Sigmoid colon (tissue), 7 donors: ENCODE data around the gene CRLF1. TPM values are rescaled to one million over a fixed set of nuclear protein-coding genes. Genes with fewer than 3 reads are reported as not detected.

Experiments used
- DNase-seq: peaks from one replicate; pipeline ENCODE4 v3.0.0-alpha.2; 2019
- H3K27ac ChIP-seq, 4 donors: fragments of 200-600 bp; sonication (generic); one replicate each; pipeline ENCODE4 v1.5.1; 2016 to 2019; ENCODE audit warnings: mild to moderate bottlenecking in 1 of 4
- H3K27me3 ChIP-seq, 3 donors: fragments of 200-600 bp; sonication (generic); one replicate each; pipeline ENCODE4 v1.5.1; 2019; ENCODE audit warnings: mild to moderate bottlenecking in 1 of 3
- H3K36me3 ChIP-seq, 4 donors: fragments of 200-600 bp; sonication (generic); one replicate each; pipeline ENCODE4 v1.5.1; 2016 to 2019
- H3K4me1 ChIP-seq, 4 donors: fragments of 200-600 bp; sonication (generic); one replicate each; pipeline ENCODE4 v1.5.1; 2017 to 2019
- H3K4me3 ChIP-seq, 4 donors: fragments of 200-600 bp; sonication (generic); one replicate each; pipeline ENCODE4 v1.5.1; 2017 to 2019; ENCODE audit warnings: mild to moderate bottlenecking in 2 of 4, moderate library complexity in 1 of 4
- H3K9me3 ChIP-seq, 4 donors: fragments of 200-600 bp in 3 of 4; sonication (generic) in 3 of 4; one replicate each; pipeline versions ENCODE4 v1.5.1 to v1.6.1; 2013 to 2019
- CTCF ChIP-seq, 4 experiments: fragments of 450-650 bp in 3 of 4; fragments of 200-600 bp in 1 of 4; IDR thresholded peaks; one replicate each; pipeline ENCODE4 v1.5.1; 2016 to 2019; ENCODE audit warnings: antibody characterized with exemption in 4 of 4, mild to moderate bottlenecking in 3 of 4, moderate library complexity in 2 of 4
- EP300 ChIP-seq, 4 donors: sonication (generic); formaldehyde crosslinking; IDR thresholded peaks; one replicate each; pipeline ENCODE4 v1.6.1; 2017; ENCODE audit warnings: antibody characterized with exemption in 4 of 4
- POLR2A ChIP-seq, 2 donors: fragments of 450-650 bp; IDR thresholded peaks; one replicate each; pipeline ENCODE4 v1.6.1; 2016; ENCODE audit warnings: antibody characterized with exemption in 2 of 2, mild to moderate bottlenecking in 2 of 2, moderate library complexity in 2 of 2
- POLR2AphosphoS5 ChIP-seq, 4 donors: sonication (generic); formaldehyde crosslinking; IDR thresholded peaks; one replicate each; pipeline ENCODE4 v1.6.1; 2017; ENCODE audit warnings: antibody characterized with exemption in 4 of 4
- WGBS, 2 donors: extraction: QIAGEN DNeasy Blood & Tissue Kit; methylation state at CpG; one replicate each; pipeline ENCODE4 v1.1.7; 2013; 5-methylcytosine and 5-hydroxymethylcytosine counted together
- intact Hi-C: fragments of 100-400 bp; cut with DNase I; formaldehyde crosslinking; loops from one replicate; pipeline ENCODE4 v1.15.1; 2023
- polyA plus RNA-seq, 3 donors: library from polyadenylated mRNA; stranded (reverse); fragments of 200-250 nt; gene quantifications; one replicate each; pipeline ENCODE4 v1.2.3, GENCODE V29; 2013
- total RNA-seq, 4 donors: library from RNA; depleted of rRNA; stranded (reverse); fragments of >200 nt; gene quantifications; one replicate each; pipeline ENCODE4 v1.1.0, GENCODE V29; 2016
- donor health status: healthy with polysubstance abuse.
- donor health status: Bipolar disorder and iron deficiency.
- donor health status: healthy.

CRLF1 gene
- total and polyA plus RNA-seq, 7 donors = 0.60 to 28.8 (median 6.1) TPM; not detected in 1

- no peaks in the 10 kb centered on the region for H3K4me1 ChIP-seq
- H3K27ac ChIP-seq = no peak overlapping the region
- H3K4me3 ChIP-seq = no peak overlapping the region
- 85 to 87% methylated on average over 10 of the region's 10 CpGs for WGBS, 2 donors
- peaks cover 0 to 37% (median 3%) of the 10 kb centered on the region in 3 donors for H3K27me3 ChIP-seq
- no peaks in the 10 kb centered on the region for H3K9me3 ChIP-seq
- TF ChIP-seq POLR2A (IDR thresholded peaks at IDR 0.05) = no peak
- no peak for TF ChIP-seq EP300 (IDR thresholded peaks at IDR 0.05)
- no peak for DNase-seq
- H3K36me3 ChIP-seq = no peaks in the 10 kb centered on the region
- intact Hi-C loops = no loop called here
Measured at GRCh38 chr19:18620311-18620710, 13.7 kb upstream of the CRLF1 start.

GRCh38 chr19:18618236-18618635 lies 11.6 kb upstream of the CRLF1 start:
- no peak overlapping the region for H3K4me3 ChIP-seq
- intact Hi-C loops = no loop called here
- peaks cover 9 to 58% (median 18%) of the 10 kb centered on the region in 3 donors for H3K27me3 ChIP-seq
- TF ChIP-seq CTCF (IDR thresholded peaks at IDR 0.05) = no peak
- no peak for TF ChIP-seq EP300 (IDR thresholded peaks at IDR 0.05)
- no peak for TF ChIP-seq POLR2AphosphoS5 (IDR thresholded peaks at IDR 0.05)
- TF ChIP-seq POLR2A (IDR thresholded peaks at IDR 0.05) = no peak
- H3K27ac ChIP-seq = no peak overlapping the region
- peaks cover 0 to 2% (median under 1%) of the 10 kb centered on the region in 4 donors for H3K4me1 ChIP-seq
- DNase-seq = no peak
- no peaks in the 10 kb centered on the region for H3K9me3 ChIP-seq
- H3K36me3 ChIP-seq = no peaks in the 10 kb centered on the region
- WGBS, 2 donors = 83 to 94% methylated on average over 13 of the region's 13 CpGs

GRCh38 chr19:18617562-18617961 lies 11.0 kb upstream of the CRLF1 start:
- H3K4me3 ChIP-seq = no peak overlapping the region
- intact Hi-C loops = no loop called here
- H3K36me3 ChIP-seq = no peaks in the 10 kb centered on the region
- H3K27me3 ChIP-seq = peaks cover 16 to 65% (median 25%) of the 10 kb centered on the region in 3 donors
- H3K27ac ChIP-seq = no peak overlapping the region
- H3K9me3 ChIP-seq = no peaks in the 10 kb centered on the region
- TF ChIP-seq EP300 (IDR thresholded peaks at IDR 0.05) (no peak), POLR2A (IDR thresholded peaks at IDR 0.05) (no peak), CTCF (IDR thresholded peaks at IDR 0.05) (no peak), POLR2AphosphoS5 (IDR thresholded peaks at IDR 0.05) (no peak)
- H3K4me1 ChIP-seq = peaks cover 0 to 9% (median 8%) of the 10 kb centered on the region in 4 donors
- DNase-seq = no peak

GRCh38 chr19:18616023-18616422 lies 9.4 kb upstream of the CRLF1 start:
- no peak for TF ChIP-seq POLR2A (IDR thresholded peaks at IDR 0.05)
- TF ChIP-seq POLR2AphosphoS5 (IDR thresholded peaks at IDR 0.05) = no peak
- TF ChIP-seq CTCF (IDR thresholded peaks at IDR 0.05) = no peak
- TF ChIP-seq EP300 (IDR thresholded peaks at IDR 0.05) = no peak
- H3K9me3 ChIP-seq = no peaks in the 10 kb centered on the region
- H3K27ac ChIP-seq = no peak overlapping the region
- H3K4me3 ChIP-seq = no peak overlapping the region
- 89 to 90% methylated on average over 3 of the region's 3 CpGs for WGBS, 2 donors
- peaks cover 0 to 24% (median 23%) of the 10 kb centered on the region in 4 donors for H3K4me1 ChIP-seq
- DNase-seq = no peak
- peaks cover 31 to 80% (median 40%) of the 10 kb centered on the region in 3 donors for H3K27me3 ChIP-seq
- no peaks in the 10 kb centered on the region for H3K36me3 ChIP-seq
- intact Hi-C loops = no loop called here

- no peak for DNase-seq
- Histone ChIP-seq H3K4me3 (no peak overlapping the region), H3K4me1 (peaks cover 0 to 30% (median 26%) of the 10 kb centered on the region in 4 donors), H3K27me3 (peaks cover 48 to 95% (median 61%) of the 10 kb centered on the region in 3 donors), H3K9me3 (no peaks in the 10 kb centered on the region), H3K36me3 (no peaks in the 10 kb centered on the region), H3K27ac (no peak overlapping the region)
- 31 to 37% methylated on average over 23 of the region's 23 CpGs for WGBS, 2 donors
- intact Hi-C loops = no loop called here
- TF ChIP-seq POLR2A (IDR thresholded peaks at IDR 0.05) (no peak), EP300 (IDR thresholded peaks at IDR 0.05) (no peak), CTCF (IDR thresholded peaks at IDR 0.05) (no peak), POLR2AphosphoS5 (IDR thresholded peaks at IDR 0.05) (no peak)
Measured at GRCh38 chr19:18613589-18614234, 7.1 kb upstream of the CRLF1 start.
